GM12891 (cell line): ENCODE results near the gene VAMP8.
A peak's percentile ranks its signal among the peaks of the same experiment; 100 is the strongest.

Experiments used
- DNase-seq: peaks from one replicate; pipeline ENCODE4 v3.0.0; 2011; ENCODE audit warnings: low spot score; ENCODE audit not compliant: insufficient read length
- FAIRE-seq: peaks from 2 replicates; lab custom pipeline; 2011; peaks lifted over from hg19 to GRCh38; lab: Jason Lieb, UNC
- PAX5 ChIP-seq: IDR thresholded peaks from 2 replicates; pipeline ENCODE4 v1.6.1; 2011; ENCODE audit warnings: low read length, moderate library complexity, mild to moderate bottlenecking; ENCODE audit not compliant: insufficient read depth, severe bottlenecking
- POLR2A ChIP-seq: IDR thresholded peaks from 2 replicates; pipeline ENCODE4 v1.6.1; 2011; ENCODE audit warnings: low read depth, low read length, control low read depth
- POLR2AphosphoS5 ChIP-seq: IDR thresholded peaks from 2 replicates; pipeline ENCODE4 v1.6.1; 2011; ENCODE audit warnings: low read depth, low read length, control low read depth
- POU2F2 ChIP-seq: IDR thresholded peaks from 2 replicates; pipeline ENCODE4 v1.6.1; 2011; ENCODE audit warnings: low read depth, mild to moderate bottlenecking, control low read depth, low read length, moderate library complexity
- SPI1 ChIP-seq: IDR thresholded peaks from 2 replicates; pipeline ENCODE4 v1.6.1; 2011; ENCODE audit warnings: low read depth, low read length, control low read depth
- TAF1 ChIP-seq: IDR thresholded peaks from 2 replicates; pipeline ENCODE4 v1.6.1; 2011; ENCODE audit warnings: low read depth, low read length, control low read depth

Gene VAMP8

GRCh38 chr2:85578243-85579180 lies 1.1 kb downstream of the VAMP8 start:
- FAIRE-seq = peak; percentile 5
- peak; percentile 70 for TF ChIP-seq SPI1
- TF ChIP-seq PAX5 = no peak
- DNase-seq = no peak

- TF ChIP-seq SPI1 (peak; percentile 59), PAX5 (no peak)
- FAIRE-seq = no peak
- no peak for DNase-seq
These were observed 2.0 kb downstream of the VAMP8 start for GRCh38 chr2:85579266-85579935.

GRCh38 chr2:85580206-85580605 lies 2.8 kb downstream of the VAMP8 start:
- DNase-seq (no peak), FAIRE-seq (no peak)
- TF ChIP-seq PAX5 (no peak), POLR2A (no peak), POU2F2 (no peak), SPI1 (no peak), POLR2AphosphoS5 (no peak), TAF1 (no peak)

- TF ChIP-seq TAF1 (no peak), POLR2AphosphoS5 (no peak), SPI1 (no peak), POU2F2 (no peak), POLR2A (no peak), PAX5 (no peak)
- DNase-seq = no peak
- FAIRE-seq = no peak
These were observed 5.1 kb downstream of the VAMP8 start for GRCh38 chr2:85582492-85582891.

GRCh38 chr2:85583667-85584353 lies 6.4 kb downstream of the VAMP8 start:
- FAIRE-seq = peak; percentile 43
- no peak for DNase-seq
- TF ChIP-seq TAF1 = no peak

- no peak for TF ChIP-seq POLR2AphosphoS5
- no peak for TF ChIP-seq TAF1
- TF ChIP-seq PAX5 = no peak
- no peak for TF ChIP-seq SPI1
- TF ChIP-seq POU2F2 = no peak
- TF ChIP-seq POLR2A = no peak
- FAIRE-seq (no peak), DNase-seq (peak; percentile 77)
These were observed 7.0 kb downstream of the VAMP8 start, which contains the start of gene VAMP5 for GRCh38 chr2:85584354-85584856. Gene VAMP5 (plus strand): TSS chr2:85584431. CDS start chr2:85584491, 60 bp downstream.

GRCh38 chr2:85584857-85585780 lies 7.7 kb downstream of the VAMP8 start:
- FAIRE-seq (peak; percentile 61), DNase-seq (no peak)
- TF ChIP-seq SPI1 (peak; percentile 74), PAX5 (no peak)

GRCh38 chr2:85585781-85586105 lies 8.4 kb downstream of the VAMP8 start:
- DNase-seq (no peak), FAIRE-seq (no peak)
- no peak for TF ChIP-seq POLR2AphosphoS5
- TF ChIP-seq TAF1 = no peak
- no peak for TF ChIP-seq POLR2A
- no peak for TF ChIP-seq SPI1
- TF ChIP-seq PAX5 = no peak
- no peak for TF ChIP-seq POU2F2

GRCh38 chr2:85588236-85588635 lies 10.8 kb downstream of the VAMP8 start:
- FAIRE-seq (no peak), DNase-seq (no peak)
- TF ChIP-seq POU2F2 = no peak
- TF ChIP-seq POLR2AphosphoS5 = no peak
- TF ChIP-seq TAF1 = no peak
- TF ChIP-seq SPI1 = no peak
- TF ChIP-seq PAX5 = no peak
